Colonic mucosa (tissue), 4 donors: ENCODE data around the gene KIAA1614. TPM values are rescaled to one million over a fixed set of nuclear protein-coding genes. Genes with fewer than 3 reads are reported as not detected.

Experiments used
- DNase-seq: peaks from one replicate; pipeline ENCODE4 v3.0.0-alpha.2; 2020
- H3K27ac ChIP-seq: fragments of 200-600 bp; one replicate; pipeline ENCODE4 v1.8.0; 2021
- H3K27me3 ChIP-seq: fragments of 200-600 bp; one replicate; pipeline ENCODE4 v1.8.0; 2021
- H3K36me3 ChIP-seq: fragments of 200-600 bp; one replicate; pipeline ENCODE4 v1.8.0; 2021
- H3K4me1 ChIP-seq: fragments of 200-600 bp; one replicate; pipeline ENCODE4 v1.8.0; 2021; ENCODE audit warnings: mild to moderate bottlenecking
- H3K4me3 ChIP-seq: fragments of 200-600 bp; one replicate; pipeline ENCODE4 v1.8.0; 2021
- H3K9ac ChIP-seq, 2 donors: one replicate each; pipeline ENCODE4 v1.7.0; 2013; ENCODE audit warnings: control low read depth in 2 of 2, low read depth in 2 of 2, low read length in 2 of 2
- H3K9me3 ChIP-seq: fragments of 200-600 bp; one replicate; pipeline ENCODE4 v1.8.0; 2021
- CTCF ChIP-seq: fragments of 200-600 bp; IDR thresholded peaks from one replicate; pipeline ENCODE4 v1.8.0; 2022; ENCODE audit warnings: antibody characterized with exemption, mild to moderate bottlenecking
- intact Hi-C: fragments of 100-400 bp; cut with DNase I; formaldehyde crosslinking; loops from one replicate; pipeline ENCODE4 v1.14.1; 2022
- total RNA-seq, 2 donors: library from RNA; stranded (reverse); fragmentation: NEBNext Ultra II Directional in 1 of 2; extraction: Animal tissue kit (Norgen Biotek cat#: 25700) in 1 of 2; gene quantifications; one replicate each; pipeline ENCODE4 v1.2.1, GENCODE V29; 2021
- donor health status: healthy.
- donor health status: DM: no; HTN: no; CAD: no.
- donor health status: DM: no; HTN: no; CAD: no.

Gene KIAA1614
- total RNA-seq, 2 donors from 2014 or later = 0.74 to 2.1 TPM

DNA sequence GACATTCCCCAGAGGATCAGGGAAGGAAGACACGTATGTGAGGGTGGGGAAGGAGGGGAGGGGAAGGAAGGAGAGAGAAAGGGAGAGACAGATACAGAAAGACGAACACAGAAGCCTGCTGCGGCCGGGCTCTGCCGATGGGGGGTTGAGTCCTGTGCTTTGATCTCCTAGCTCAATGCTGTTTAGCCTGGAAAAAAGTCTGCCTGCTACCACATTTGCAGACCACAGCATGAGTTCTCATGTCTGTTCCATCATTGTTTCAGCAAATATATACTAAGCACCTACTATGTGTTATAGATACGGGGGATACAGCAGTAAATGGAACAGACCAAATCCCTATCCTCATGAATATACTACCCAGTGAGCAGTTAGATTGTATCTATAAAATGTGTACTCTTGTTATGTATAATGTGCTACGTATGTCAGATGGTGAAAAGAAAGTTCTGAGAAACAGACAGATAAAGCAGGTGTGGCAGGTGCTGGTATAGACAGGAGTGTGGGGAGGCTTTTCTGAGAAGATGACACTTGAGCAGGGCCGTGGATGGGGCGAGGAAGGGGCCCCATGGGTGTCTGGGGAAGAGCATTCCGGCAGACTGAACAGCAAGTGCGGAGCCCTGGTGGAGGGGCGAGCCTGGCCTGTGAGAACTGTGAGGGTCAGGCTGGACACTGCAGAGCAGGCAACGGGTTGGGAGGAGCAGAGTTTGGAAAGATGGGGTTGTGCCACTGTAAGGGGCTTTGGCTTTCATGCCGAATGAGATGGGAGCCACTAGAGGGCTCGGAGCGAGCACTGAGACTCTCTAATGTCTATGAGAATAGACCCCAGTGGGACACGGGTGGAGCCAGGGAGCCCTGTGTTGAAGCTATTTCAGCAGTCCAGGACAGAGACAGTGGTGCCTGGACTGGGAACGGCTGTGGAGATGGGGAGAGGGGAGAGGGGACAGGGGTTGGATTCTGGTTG lies 34.1 kb downstream of the KIAA1614 start:
- no peak overlapping the region for H3K9ac ChIP-seq
- H3K36me3 ChIP-seq = no peaks in the 10 kb centered on the region
- no peak overlapping the region for H3K27ac ChIP-seq
- no peaks in the 10 kb centered on the region for H3K27me3 ChIP-seq
- intact Hi-C loops = no loop called here
- no peak for TF ChIP-seq CTCF
- H3K4me1 ChIP-seq = no peaks in the 10 kb centered on the region
- no peaks in the 10 kb centered on the region for H3K9me3 ChIP-seq
- no peak overlapping the region for H3K4me3 ChIP-seq
- no peak for DNase-seq

GRCh38 chr1:180947499-180947885 lies 34.8 kb downstream of the KIAA1614 start:
- H3K4me3 ChIP-seq = no peak overlapping the region
- H3K36me3 ChIP-seq = no peaks in the 10 kb centered on the region

GRCh38 chr1:180947901-180948640 lies 35.4 kb downstream of the KIAA1614 start:
- intact Hi-C loops = no loop called here
- Histone ChIP-seq H3K27ac (no peak overlapping the region), H3K4me3 (no peak overlapping the region), H3K36me3 (no peaks in the 10 kb centered on the region), H3K9ac (no peak overlapping the region), H3K4me1 (no peaks in the 10 kb centered on the region), H3K27me3 (no peaks in the 10 kb centered on the region), H3K9me3 (no peaks in the 10 kb centered on the region)
- no peak for DNase-seq
- TF ChIP-seq CTCF = no peak

More at GRCh38 chr1:180947499-180947885, 34.8 kb downstream of the KIAA1614 start:
- no peak for DNase-seq
- Histone ChIP-seq H3K9ac (no peak overlapping the region), H3K4me1 (no peaks in the 10 kb centered on the region), H3K9me3 (no peaks in the 10 kb centered on the region), H3K27ac (no peak overlapping the region), H3K27me3 (no peaks in the 10 kb centered on the region)
- intact Hi-C loops = no loop called here
- no peak for TF ChIP-seq CTCF

DNA sequence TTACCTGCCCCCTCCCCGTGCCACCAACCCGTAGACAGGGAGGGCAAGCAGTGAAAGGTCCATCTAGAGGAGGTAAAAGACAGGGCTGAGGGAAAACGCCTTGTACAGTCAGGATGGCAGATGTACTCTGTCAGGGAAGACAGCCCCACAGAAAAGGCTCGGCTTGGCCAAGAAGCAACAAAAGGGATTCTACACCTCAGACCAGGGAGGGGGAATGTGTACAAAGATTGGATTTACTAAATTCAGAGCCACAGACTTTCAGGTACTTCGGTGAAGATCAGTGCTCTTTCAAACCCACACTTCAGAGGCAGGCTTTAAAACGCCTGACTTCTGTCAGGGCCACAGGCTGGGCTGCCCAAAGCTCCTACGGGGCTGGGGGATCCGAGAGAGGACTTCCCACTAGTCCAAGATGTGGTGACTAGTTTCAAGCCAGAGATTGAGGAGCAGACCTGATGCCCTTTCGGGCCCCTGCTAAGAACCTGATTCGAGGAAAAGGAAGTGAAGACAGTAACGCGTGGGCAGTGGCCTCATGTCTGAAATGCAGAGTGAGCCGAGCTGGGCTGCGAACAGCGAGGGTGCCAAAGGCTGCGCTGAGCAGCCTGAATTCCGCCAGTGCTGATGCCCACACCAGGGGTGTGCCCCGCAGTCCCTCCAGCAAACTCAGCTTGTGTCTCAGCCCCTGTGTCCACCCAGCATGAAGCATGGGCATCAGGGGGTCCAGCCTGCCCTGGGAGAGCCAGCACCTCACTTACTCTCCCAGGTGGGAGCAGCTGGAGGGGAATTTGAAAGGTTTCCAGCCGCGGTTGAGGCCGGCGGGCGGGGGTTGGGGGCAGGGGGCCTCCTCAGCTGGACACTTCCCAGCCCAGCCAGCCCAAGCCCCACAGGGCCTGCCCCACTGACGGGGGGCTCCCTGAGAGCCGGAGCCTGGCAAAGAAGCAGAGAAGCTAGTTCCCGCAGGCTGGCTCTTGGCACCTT lies 36.2 kb downstream of the KIAA1614 start:
- H3K27me3 ChIP-seq = no peaks in the 10 kb centered on the region
- H3K4me3 ChIP-seq = no peak overlapping the region
- no peaks in the 10 kb centered on the region for H3K9me3 ChIP-seq
- DNase-seq = no peak
- H3K9ac ChIP-seq = no peak overlapping the region
- intact Hi-C loops = no loop called here
- no peak overlapping the region for H3K27ac ChIP-seq
- no peak for TF ChIP-seq CTCF
- H3K36me3 ChIP-seq = no peaks in the 10 kb centered on the region
- no peaks in the 10 kb centered on the region for H3K4me1 ChIP-seq

DNA sequence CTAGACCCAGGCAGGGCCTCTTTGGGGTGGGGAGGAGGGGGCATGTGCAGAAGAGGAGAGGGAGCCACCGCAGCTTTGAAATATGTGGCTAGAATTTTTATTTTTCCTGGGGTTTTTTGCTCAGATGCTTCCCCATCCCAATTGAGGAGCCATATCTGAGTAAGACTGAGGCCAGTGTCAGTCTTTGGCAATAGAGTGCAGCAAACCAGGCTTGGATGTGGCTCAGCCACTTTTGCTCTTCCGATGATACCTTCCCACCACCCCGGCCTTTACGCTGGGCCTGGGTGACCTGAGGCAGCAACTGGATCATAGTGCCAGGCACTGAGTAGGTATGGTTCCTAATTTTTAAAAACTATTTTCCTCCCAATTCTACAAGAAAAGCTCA lies 36.9 kb downstream of the KIAA1614 start:
- DNase-seq = no peak
- Histone ChIP-seq H3K4me3 (no peak overlapping the region), H3K27me3 (no peaks in the 10 kb centered on the region), H3K27ac (no peak overlapping the region), H3K4me1 (no peaks in the 10 kb centered on the region), H3K9ac (no peak overlapping the region), H3K36me3 (no peaks in the 10 kb centered on the region), H3K9me3 (no peaks in the 10 kb centered on the region)
- intact Hi-C loops = no loop called here
- TF ChIP-seq CTCF = no peak
